ENCODE results near the gene MNX1.

The MNX1 gene

DNA sequence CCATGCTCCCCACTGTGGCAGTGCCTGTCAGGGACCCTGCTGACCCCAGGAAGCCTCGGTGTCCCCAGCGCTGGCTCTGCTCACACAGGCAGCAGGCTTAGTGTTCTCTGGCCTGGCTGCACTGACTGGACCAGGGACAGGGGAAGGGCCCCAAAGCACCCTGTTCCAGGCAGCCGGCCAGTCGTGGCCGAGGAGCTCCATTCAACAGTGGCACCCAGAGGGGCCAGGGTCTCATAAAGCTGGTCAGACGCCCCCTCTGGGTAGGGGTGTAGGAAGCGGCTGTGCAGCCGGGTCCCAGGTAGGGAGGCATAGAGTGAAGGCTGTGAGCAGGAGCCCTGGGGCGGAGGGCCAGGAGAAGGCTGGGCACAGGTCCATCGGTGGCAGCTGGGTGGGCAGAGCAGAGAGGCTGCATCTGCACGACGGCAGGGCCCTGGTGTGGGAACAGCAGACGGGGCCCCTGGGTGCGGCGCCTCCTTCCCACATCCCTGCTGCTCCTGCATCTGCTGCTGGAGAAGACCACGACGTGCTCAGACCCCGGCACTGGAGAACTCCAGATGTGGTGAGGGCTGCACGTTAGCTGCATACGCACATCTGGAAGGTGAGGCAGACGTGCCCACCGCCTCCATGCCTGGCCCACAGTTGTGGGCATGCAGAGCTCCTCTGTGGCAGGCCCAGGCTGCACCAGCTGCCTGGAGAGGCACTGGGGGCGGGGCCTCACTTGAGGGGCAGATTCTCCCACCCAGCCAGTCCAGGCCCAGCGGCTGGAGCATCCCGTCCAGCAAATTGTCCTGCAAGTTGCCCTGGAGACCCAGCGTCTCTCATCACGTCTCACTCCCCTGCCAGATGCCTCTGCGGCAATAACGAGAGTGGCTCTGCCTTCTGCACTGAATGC lies 25.1 kb downstream of the MNX1 start:
- Histone ChIP-seq H3K9me3 (no peaks in the 10 kb centered on the region), H3K36me3 (peaks cover 3% of the 10 kb centered on the region), H3K4me3 (ENCODE audit: low read depth in 1 of 2, low read length in 1 of 2) (no peak overlapping the region), H3K4me1 (ENCODE audit: control insufficient read depth in 1 of 2, insufficient read depth in 1 of 2, low read depth in 1 of 2, low read length in 1 of 2) (peaks cover 3 to 5% of the 10 kb centered on the region in 2 experiments), H3K27ac (no peak overlapping the region), H3K27me3 (peaks cover 24% of the 10 kb centered on the region)
- TF ChIP-seq, protein P1, sequence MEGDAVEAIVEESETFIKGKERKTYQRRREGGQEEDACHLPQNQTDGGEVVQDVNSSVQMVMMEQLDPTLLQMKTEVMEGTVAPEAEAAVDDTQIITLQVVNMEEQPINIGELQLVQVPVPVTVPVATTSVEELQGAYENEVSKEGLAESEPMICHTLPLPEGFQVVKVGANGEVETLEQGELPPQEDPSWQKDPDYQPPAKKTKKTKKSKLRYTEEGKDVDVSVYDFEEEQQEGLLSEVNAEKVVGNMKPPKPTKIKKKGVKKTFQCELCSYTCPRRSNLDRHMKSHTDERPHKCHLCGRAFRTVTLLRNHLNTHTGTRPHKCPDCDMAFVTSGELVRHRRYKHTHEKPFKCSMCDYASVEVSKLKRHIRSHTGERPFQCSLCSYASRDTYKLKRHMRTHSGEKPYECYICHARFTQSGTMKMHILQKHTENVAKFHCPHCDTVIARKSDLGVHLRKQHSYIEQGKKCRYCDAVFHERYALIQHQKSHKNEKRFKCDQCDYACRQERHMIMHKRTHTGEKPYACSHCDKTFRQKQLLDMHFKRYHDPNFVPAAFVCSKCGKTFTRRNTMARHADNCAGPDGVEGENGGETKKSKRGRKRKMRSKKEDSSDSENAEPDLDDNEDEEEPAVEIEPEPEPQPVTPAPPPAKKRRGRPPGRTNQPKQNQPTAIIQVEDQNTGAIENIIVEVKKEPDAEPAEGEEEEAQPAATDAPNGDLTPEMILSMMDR (IDR thresholded peaks at IDR 0.05): no peak

DNA sequence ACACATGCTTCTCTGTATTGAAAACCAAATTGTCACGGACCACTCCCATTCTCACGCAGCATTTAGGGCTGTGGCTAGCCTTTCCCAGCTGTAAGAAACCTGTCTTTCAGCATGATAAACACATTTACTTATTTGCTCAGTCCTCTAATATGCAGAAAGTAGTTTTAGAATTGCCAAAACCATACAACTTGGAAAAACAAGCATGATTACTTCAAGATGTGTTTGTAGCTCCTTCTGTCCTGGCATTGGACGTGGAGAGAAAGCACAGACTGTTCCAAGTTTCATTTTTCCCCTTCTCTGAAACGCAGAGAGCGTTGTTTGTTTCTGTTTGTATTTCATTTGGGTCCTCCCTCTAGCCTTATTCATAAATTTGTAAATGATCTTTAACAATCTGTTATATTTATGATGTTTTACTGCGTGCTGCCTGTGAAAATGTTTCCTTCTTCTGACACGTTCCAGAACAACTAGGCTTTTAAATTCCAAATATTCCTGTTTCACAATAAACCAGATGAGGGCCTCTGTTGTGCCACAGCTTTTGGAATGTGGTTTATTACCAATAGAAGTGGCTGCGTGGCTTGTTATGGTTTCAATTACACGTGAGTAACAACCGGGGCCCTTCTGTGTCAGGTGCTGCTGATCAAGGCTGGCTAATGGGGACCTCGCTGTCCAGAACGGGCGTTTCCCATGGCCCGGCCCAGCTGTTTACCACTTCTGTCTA lies 26.1 kb downstream of the MNX1 start:
- H3K9me3 ChIP-seq: no peaks in the 10 kb centered on the region
- H3K36me3 ChIP-seq: peaks cover 3% of the 10 kb centered on the region
- TF ChIP-seq, protein P1 (IDR thresholded peaks at IDR 0.05): no peak
- peaks cover 3 to 5% of the 10 kb centered on the region in 2 experiments for H3K4me1 ChIP-seq (ENCODE audit: control insufficient read depth in 1 of 2, insufficient read depth in 1 of 2, low read depth in 1 of 2, low read length in 1 of 2)
- peaks cover 15% of the 10 kb centered on the region for H3K27me3 ChIP-seq
- no peak overlapping the region for H3K4me3 ChIP-seq (ENCODE audit: low read depth in 1 of 2, low read length in 1 of 2)
- no peak overlapping the region for H3K27ac ChIP-seq

DNA sequence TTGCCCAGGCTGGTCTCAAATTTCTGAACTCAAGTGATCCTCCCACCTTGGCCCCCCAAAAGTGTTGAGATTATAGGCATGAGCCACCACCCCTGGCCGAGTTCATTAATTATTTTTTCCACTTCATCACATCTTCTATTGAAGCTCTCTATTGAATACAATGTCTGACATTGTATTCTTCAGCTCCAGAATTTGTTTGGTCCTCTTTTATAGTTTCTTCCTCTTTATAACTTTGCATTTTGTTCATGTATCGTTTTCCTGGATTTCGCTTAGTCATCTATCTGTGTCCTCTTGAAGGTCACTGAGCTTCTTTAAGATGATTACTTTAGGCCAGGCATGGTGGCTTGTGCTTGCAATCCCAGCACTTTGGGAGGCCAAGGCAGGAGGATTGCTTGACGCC lies 30.8 kb downstream of the MNX1 start:
- Histone ChIP-seq H3K36me3 (peaks cover 3% of the 10 kb centered on the region), H3K27ac (no peak overlapping the region), H3K27me3 (no peaks in the 10 kb centered on the region), H3K4me3 (ENCODE audit: low read depth in 1 of 2, low read length in 1 of 2) (no peak overlapping the region), H3K4me1 (ENCODE audit: control insufficient read depth in 1 of 2, insufficient read depth in 1 of 2, low read depth in 1 of 2, low read length in 1 of 2) (no peaks in the 10 kb centered on the region), H3K9me3 (no peaks in the 10 kb centered on the region)
- TF ChIP-seq, protein P1 (IDR thresholded peaks at IDR 0.05): no peak

DNA sequence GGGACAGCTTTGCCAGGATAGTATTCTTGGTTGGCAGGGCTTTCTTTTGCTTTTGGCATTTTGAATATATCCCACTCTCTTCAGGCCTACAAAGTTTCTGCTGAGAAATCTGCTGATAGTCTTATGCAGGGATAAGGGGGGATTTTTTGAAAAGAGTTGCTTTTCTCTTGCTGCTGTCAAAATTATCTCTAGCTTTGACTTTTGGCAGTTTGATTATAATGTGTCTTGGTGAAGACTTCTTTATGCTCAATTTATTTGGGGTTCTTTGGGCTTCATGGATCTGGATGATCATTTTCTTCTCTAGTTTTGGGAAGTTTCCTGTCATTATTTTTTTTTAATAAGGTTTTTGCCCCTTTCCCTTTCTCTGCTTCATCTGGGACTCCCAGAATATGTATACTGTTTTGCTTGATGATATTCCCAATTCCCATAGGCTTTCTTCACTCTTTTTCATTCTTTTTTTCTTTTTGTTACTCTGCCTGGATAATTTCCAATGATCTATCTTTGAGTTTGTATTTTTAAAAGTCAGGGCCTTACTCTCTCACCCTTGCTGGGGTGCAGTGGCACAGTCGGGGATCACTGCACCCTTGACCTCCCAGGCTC lies 31.4 kb downstream of the MNX1 start:
- Histone ChIP-seq H3K4me3 (ENCODE audit: low read depth in 1 of 2, low read length in 1 of 2) (no peak overlapping the region), H3K9me3 (no peaks in the 10 kb centered on the region), H3K36me3 (peaks cover 3% of the 10 kb centered on the region), H3K27me3 (no peaks in the 10 kb centered on the region), H3K4me1 (ENCODE audit: control insufficient read depth in 1 of 2, insufficient read depth in 1 of 2, low read depth in 1 of 2, low read length in 1 of 2) (no peaks in the 10 kb centered on the region), H3K27ac (no peak overlapping the region)
- TF ChIP-seq, protein P1 (IDR thresholded peaks at IDR 0.05): no peak

DNA sequence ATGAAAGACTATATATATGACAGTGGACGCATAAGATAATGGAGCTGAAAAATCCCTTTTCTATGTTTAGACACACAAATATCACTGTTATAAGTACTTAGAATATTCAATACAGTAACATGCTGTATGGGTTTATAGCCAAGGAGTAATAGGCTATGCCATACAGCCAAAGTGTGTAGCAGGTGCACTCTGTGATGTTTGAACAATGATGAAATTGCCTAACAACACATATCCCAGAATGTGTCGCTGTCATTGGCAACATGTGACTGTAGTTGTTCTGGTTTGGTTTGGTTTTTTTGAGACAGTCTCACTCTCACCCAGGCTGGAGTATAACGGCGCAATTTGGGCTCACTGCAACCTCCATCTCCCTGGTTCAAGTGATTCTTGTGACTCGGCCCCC lies 34.8 kb downstream of the MNX1 start:
- Histone ChIP-seq H3K9me3 (no peaks in the 10 kb centered on the region), H3K4me3 (ENCODE audit: low read depth in 1 of 2, low read length in 1 of 2) (no peak overlapping the region), H3K36me3 (no peaks in the 10 kb centered on the region), H3K27me3 (no peaks in the 10 kb centered on the region), H3K27ac (no peak overlapping the region), H3K4me1 (ENCODE audit: control insufficient read depth in 1 of 2, insufficient read depth in 1 of 2, low read depth in 1 of 2, low read length in 1 of 2) (no peaks in the 10 kb centered on the region)
- TF ChIP-seq, protein P1 (IDR thresholded peaks at IDR 0.05): no peak

Data from neutrophil (primary cell).